ENCODE results near the gene MIPEP. TPM values are rescaled to one million over a fixed set of nuclear protein-coding genes. Genes with fewer than 3 reads are reported as not detected.

Gene MIPEP
- total and polyA plus RNA-seq, 11 donors = 21.5 to 88.1 (median 42.1) TPM

DNA sequence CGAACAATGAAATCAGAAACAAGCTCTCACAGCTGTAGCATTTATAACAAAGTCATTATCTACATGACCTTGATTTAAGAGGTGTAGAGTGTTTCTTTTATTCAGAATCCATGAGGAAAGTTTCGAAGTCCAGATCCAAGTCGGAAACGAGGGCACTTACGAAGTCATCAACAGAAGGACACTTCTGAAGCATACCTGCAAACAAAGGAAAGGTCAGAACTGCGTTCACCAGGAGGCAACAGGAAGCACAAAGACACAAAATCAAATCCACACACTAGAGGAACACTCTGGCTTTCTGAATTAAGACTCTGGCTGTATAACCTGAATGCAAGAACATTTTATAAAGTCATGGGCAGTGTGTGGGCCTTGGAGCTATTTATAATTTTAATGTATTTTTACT is 158.9 kb downstream of the MIPEP start:
- TF ChIP-seq CTCF (IDR thresholded peaks at IDR 0.05) (no peak), POLR2A (IDR thresholded peaks at IDR 0.05) (no peak)

DNA sequence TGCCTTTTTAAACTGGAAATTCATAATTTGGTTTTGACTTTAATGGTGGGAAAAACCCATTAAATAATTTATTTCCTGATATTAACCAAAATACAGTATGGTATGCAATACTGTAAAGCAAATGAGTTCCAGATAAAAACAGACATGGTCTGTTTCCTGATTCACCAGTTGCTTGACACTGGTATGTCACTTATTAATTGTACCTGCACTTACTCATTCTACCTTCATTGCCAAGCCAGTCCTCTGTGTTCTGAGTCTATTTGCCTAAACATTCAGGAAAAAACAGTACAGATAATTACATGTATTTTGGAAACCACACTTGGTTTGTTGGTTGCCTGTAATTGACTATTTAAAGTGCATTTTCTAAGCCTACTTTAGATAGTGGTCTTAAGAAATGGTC is 159.7 kb downstream of the MIPEP start:
- intact Hi-C loops (cut with DNase I) = loop anchor here in 1 of 10 donors (10.0 kb wide), 1 partner anchor 125 kb away; no protein-coding TSS in a partner anchor
- Histone ChIP-seq H3K4me3 (no peak overlapping the region), H3K36me3 (peaks cover 0 to 30% (median 9%) of the 10 kb centered on the region in 9 donors), H3K9me3 (no peaks in the 10 kb centered on the region), H3K4me1 (peaks cover 0 to 4% (median 0%) of the 10 kb centered on the region in 12 donors), H3K27ac (no peak overlapping the region), H3K27me3 (no peaks in the 10 kb centered on the region)
- no peak for DNase-seq
- no peak for ATAC-seq
- TF ChIP-seq POLR2A (IDR thresholded peaks at IDR 0.05) (no peak), CTCF (IDR thresholded peaks at IDR 0.05) (no peak)

More for the DNA sequence above, 158.9 kb downstream of the MIPEP start:
- Histone ChIP-seq H3K27me3 (no peaks in the 10 kb centered on the region), H3K36me3 (peaks cover 0 to 30% (median 9%) of the 10 kb centered on the region in 9 donors), H3K9me3 (no peaks in the 10 kb centered on the region), H3K4me3 (no peak overlapping the region), H3K27ac (no peak overlapping the region), H3K4me1 (peaks cover 0 to 4% (median 0%) of the 10 kb centered on the region in 12 donors)
- ATAC-seq = no peak
- 73 to 80% (median 75%) methylated on average over 6 of the region's 6 CpGs for WGBS, 4 donors
- no peak for DNase-seq
- intact Hi-C loops (cut with DNase I) = no loop called here

GRCh38 chr13:23728807-23729206 is 160.4 kb downstream of the MIPEP start:
- Histone ChIP-seq H3K9me3 (no peaks in the 10 kb centered on the region), H3K27me3 (no peaks in the 10 kb centered on the region), H3K36me3 (peaks cover 0 to 30% (median 9%) of the 10 kb centered on the region in 9 donors), H3K4me1 (peaks cover 0 to 8% (median 0%) of the 10 kb centered on the region in 12 donors), H3K27ac (no peak overlapping the region), H3K4me3 (no peak overlapping the region)
- ATAC-seq = no peak
- TF ChIP-seq POLR2A (IDR thresholded peaks at IDR 0.05) (no peak), CTCF (IDR thresholded peaks at IDR 0.05) (no peak)
- intact Hi-C loops (cut with DNase I) = loop anchor here in 1 of 10 donors (10.0 kb wide), 1 partner anchor 126 kb away; no protein-coding TSS in a partner anchor
- 96 to 100% (median 99%) methylated on average over 3 of the region's 3 CpGs for WGBS, 4 donors
- no peak for DNase-seq

- ATAC-seq = peak in 2 of 4 donors; percentile 47 to 56
- 91 to 93% (median 92%) methylated on average over 10 of the region's 10 CpGs for WGBS, 4 donors
- H3K4me3 ChIP-seq = no peak overlapping the region
These were observed 163.3 kb downstream of the MIPEP start for GRCh38 chr13:23725922-23726321.

More at GRCh38 chr13:23725922-23726321, 163.3 kb downstream of the MIPEP start:
- H3K9me3 ChIP-seq = no peaks in the 10 kb centered on the region
- H3K4me1 ChIP-seq = peaks cover 0 to 15% (median 0%) of the 10 kb centered on the region in 12 donors
- H3K36me3 ChIP-seq = peaks cover 0 to 30% (median 9%) of the 10 kb centered on the region in 9 donors
- TF ChIP-seq CTCF (IDR thresholded peaks at IDR 0.05) = no peak
- no peak for TF ChIP-seq POLR2A (IDR thresholded peaks at IDR 0.05)
- no peaks in the 10 kb centered on the region for H3K27me3 ChIP-seq
- no peak overlapping the region for H3K27ac ChIP-seq
- DNase-seq = no peak
- intact Hi-C loops (cut with DNase I) = loop anchor here in 1 of 10 donors (10.0 kb wide), 1 partner anchor 129 kb away; no protein-coding TSS in a partner anchor
